Heart right ventricle (tissue), 16 donors: ENCODE results near the gene CHSY1. TPM values are rescaled to one million over a fixed set of nuclear protein-coding genes. Genes with fewer than 3 reads are reported as not detected.
"Not testable (repeated sequence)": the region's sequence is repeated elsewhere in the genome, so short reads cannot be mapped to it uniquely, and the experiment has no call there.

Source experiments
- ATAC-seq, 8 donors: fragments of 200-7000 bp; cut with Tn5 transposase; one replicate each; pipeline ENCODE4 v1.9.1; 2020; ENCODE audit warnings: mild to moderate bottlenecking in 8 of 8, moderate library complexity in 8 of 8, moderate number of reproducible peaks in 1 of 8
- DNase-seq, 2 donors: peaks; one replicate each; pipeline ENCODE4 v3.0.0-alpha.2; 2020
- H3K27ac ChIP-seq, 10 donors: fragments of 200-600 bp; sonication (generic) in 2 of 10; one replicate each; pipeline versions ENCODE4 v1.5.0 to v1.8.0; 2020 to 2022; ENCODE audit warnings: mild to moderate bottlenecking in 3 of 10
- H3K27me3 ChIP-seq, 7 donors: fragments of 200-600 bp; one replicate each; pipeline ENCODE4 v1.8.0; 2021 to 2022; ENCODE audit warnings: mild to moderate bottlenecking in 2 of 7
- H3K36me3 ChIP-seq, 9 donors: fragments of 200-600 bp; sonication (generic) in 1 of 9; one replicate each; pipeline versions ENCODE4 v1.5.0 to v1.8.0; 2020 to 2022; ENCODE audit warnings: mild to moderate bottlenecking in 2 of 9
- H3K4me1 ChIP-seq, 9 donors: fragments of 200-600 bp; sonication (generic) in 1 of 9; one replicate each; pipeline versions ENCODE4 v1.5.0 to v1.8.0; 2020 to 2022; ENCODE audit warnings: mild to moderate bottlenecking in 4 of 9
- H3K4me3 ChIP-seq, 10 donors: fragments of 200-600 bp; sonication (generic) in 2 of 10; one replicate each; pipeline versions ENCODE4 v1.5.0 to v1.8.0; 2020 to 2022; ENCODE audit warnings: mild to moderate bottlenecking in 7 of 10, moderate library complexity in 2 of 10
- H3K9me3 ChIP-seq, 11 donors: fragments of 200-600 bp in 10 of 11; sonication (generic) in 2 of 11; one replicate each; pipeline versions ENCODE4 v1.5.0 to v1.8.0; 2013 to 2022; ENCODE audit warnings: mild to moderate bottlenecking in 2 of 11, control low read depth in 1 of 11, moderate library complexity in 1 of 11
- WGBS, 2 donors: extraction: QIAGEN DNeasy Blood & Tissue Kit; methylation state at CpG; one replicate each; pipeline ENCODE4 v1.1.7; 2013; ENCODE audit warnings: inconsistent platforms in 1 of 2; 5-methylcytosine and 5-hydroxymethylcytosine counted together
- intact Hi-C, 10 donors: fragments of 100-400 bp; cut with DNase I; formaldehyde crosslinking; loops; one replicate each; pipeline versions ENCODE4 v1.11.1 to v1.14.2; 2022
- polyA plus RNA-seq, 2 donors: library from polyadenylated mRNA; stranded (reverse); fragments of 200-250 nt; gene quantifications; one replicate each; pipeline ENCODE4 v1.2.3, GENCODE V29; 2013
- total RNA-seq, 10 donors: library from RNA; stranded (reverse); fragmentation: NEBNext Ultra II Directional in 3 of 10; extraction: Animal tissue kit (Norgen Biotek cat#: 25700) in 3 of 10; gene quantifications; one replicate each; pipeline versions ENCODE4 v1.2.1 to v1.2.4, GENCODE V29; 2021 to 2023
- TF ChIP-seq, protein P1 (sequence below), 9 donors: fragments of 200-600 bp; sonication (generic) in 2 of 9; IDR thresholded peaks; one replicate each; pipeline versions ENCODE4 v1.5.0 to v1.8.0; 2021 to 2022; ENCODE audit warnings: antibody characterized with exemption in 9 of 9, mild to moderate bottlenecking in 5 of 9, moderate library complexity in 1 of 9
- donor health status: Arrhythmogenic right ventricular cardiomyopathy.
- donor health status: ischemic (EF 13 %, LVEDD 7.1; RV severe dilation, severe dysfunction).
- donor health status: healthy with polysubstance abuse.
- donor health status: DM: no; HTN: yes; CAD: no.
- donor health status: DM: no; HTN: no; CAD: no.
- donor health status: ischemic (EF 25% LVEDD 6.9; RV normal size, moderate dysfunction).
- donor health status: ischemic (EF 25% LVEDD 5.7; RV mildly dilated, moderate dysfunction).
- donor health status: healthy.
- donor health status: DM: yes; HTN: yes; CAD: no.
- donor health status: Ischemic cardiomyopathy.
- donor health status: ischemic (EF 35%, LVEDD 5.7; RV mildly dilated, moderate dysfunction).
- donor health status: nonischemic (EF 11% LVEDD 7.7; RV severe dilation, severe dysfunction).
- donor health status: DM: yes; HTN: yes; CAD: no.
- donor health status: PGD.
- donor health status: ischemic (EF 29% LVEDD 5.4; RV normal size, mild dysfunction).
- donor health status: nonischemic (EF 23%, LVEDD 6.1; RV moderate dilation, normal function).

CHSY1 gene
- total and polyA plus RNA-seq, 12 donors: 6.9 to 35.1 (median 14.6) TPM

DNA sequence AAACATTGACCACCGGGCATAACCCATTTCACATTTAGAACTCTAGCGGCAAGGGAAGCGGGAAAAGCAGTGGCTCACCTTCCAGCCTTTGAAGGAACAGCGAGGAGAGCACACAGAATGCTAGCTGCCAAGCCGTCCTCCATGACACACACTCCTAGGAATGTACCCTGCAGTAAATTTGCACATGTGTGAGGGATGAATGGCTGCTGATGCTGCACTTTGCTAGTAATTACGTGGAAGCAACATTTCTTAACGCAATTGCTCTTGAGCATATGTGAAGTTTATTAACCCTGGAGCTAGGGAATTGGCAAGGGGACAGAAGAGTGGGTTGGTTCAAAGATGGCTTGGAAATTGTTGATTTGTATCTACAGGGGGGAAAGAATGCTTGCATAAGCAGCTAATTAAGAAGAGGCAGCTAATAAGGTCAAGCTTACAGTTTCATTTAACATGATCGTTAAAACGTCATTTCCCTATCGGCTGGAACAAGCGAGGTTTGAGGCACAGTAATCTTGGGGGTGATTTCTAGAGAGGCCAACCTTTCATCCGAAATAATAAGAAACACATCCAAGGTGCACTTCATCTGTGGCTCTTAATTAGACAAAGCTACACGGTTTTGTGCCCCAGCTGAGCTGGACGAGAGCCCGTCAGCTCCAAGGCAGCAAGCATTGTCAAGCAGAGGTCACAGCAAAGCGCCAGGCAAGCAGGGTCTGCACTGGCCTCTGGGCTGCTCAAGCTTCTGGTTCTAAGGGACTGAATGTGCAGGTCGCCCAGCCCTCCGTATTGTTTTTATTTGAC is 123.4 kb downstream of the CHSY1 start:
- intact Hi-C loops: loop anchor here in 7 of 10 donors (2.0 to 10.0 kb wide), 5 partner anchors 32 to 126 kb away; partner anchors contain the start of gene CHSY1 (in 4 of the 7)

GRCh38 chr15:101127506-101128076 is 124.3 kb downstream of the CHSY1 start:
- Histone ChIP-seq H3K27ac (peak overlapping the region; percentile 14 to 94 (median 74)), H3K4me3 (no peak overlapping the region), H3K27me3 (peaks cover 0 to 5% (median 0%) of the 10 kb centered on the region in 7 donors), H3K4me1 (peaks cover 0 to 69% (median 23%) of the 10 kb centered on the region in 9 donors), H3K9me3 (peaks cover 0 to 9% (median 0%) of the 10 kb centered on the region in 11 donors), H3K36me3 (no peaks in the 10 kb centered on the region)
- TF ChIP-seq, protein P1, sequence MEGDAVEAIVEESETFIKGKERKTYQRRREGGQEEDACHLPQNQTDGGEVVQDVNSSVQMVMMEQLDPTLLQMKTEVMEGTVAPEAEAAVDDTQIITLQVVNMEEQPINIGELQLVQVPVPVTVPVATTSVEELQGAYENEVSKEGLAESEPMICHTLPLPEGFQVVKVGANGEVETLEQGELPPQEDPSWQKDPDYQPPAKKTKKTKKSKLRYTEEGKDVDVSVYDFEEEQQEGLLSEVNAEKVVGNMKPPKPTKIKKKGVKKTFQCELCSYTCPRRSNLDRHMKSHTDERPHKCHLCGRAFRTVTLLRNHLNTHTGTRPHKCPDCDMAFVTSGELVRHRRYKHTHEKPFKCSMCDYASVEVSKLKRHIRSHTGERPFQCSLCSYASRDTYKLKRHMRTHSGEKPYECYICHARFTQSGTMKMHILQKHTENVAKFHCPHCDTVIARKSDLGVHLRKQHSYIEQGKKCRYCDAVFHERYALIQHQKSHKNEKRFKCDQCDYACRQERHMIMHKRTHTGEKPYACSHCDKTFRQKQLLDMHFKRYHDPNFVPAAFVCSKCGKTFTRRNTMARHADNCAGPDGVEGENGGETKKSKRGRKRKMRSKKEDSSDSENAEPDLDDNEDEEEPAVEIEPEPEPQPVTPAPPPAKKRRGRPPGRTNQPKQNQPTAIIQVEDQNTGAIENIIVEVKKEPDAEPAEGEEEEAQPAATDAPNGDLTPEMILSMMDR (IDR thresholded peaks at IDR 0.05): no peak
- WGBS, 2 donors: 16 to 18% methylated on average over 13 of the region's 13 CpGs
- intact Hi-C loops: loop anchor here in 7 of 10 donors (2.0 to 10.0 kb wide), 5 partner anchors 33 to 127 kb away; partner anchors contain the start of gene CHSY1 (in 4 of the 7)
- ATAC-seq: peak; percentile 92 to 95 (median 94)
- peak; percentile 73 to 86 for DNase-seq

More for the DNA sequence above, 123.4 kb downstream of the CHSY1 start:
- Histone ChIP-seq H3K36me3 (no peaks in the 10 kb centered on the region), H3K27ac (peak overlapping the region in 9 of 10 donors; percentile 7 to 94 (median 75)), H3K9me3 (peaks cover 0 to 9% (median 0%) of the 10 kb centered on the region in 11 donors), H3K27me3 (peaks cover 0 to 5% (median 0%) of the 10 kb centered on the region in 7 donors), H3K4me3 (no peak overlapping the region), H3K4me1 (peaks cover 0 to 61% (median 23%) of the 10 kb centered on the region in 9 donors)
- TF ChIP-seq, protein P1 (IDR thresholded peaks at IDR 0.05): no peak
- peak in 7 of 8 donors; percentile 23 to 57 (median 37) for ATAC-seq
- WGBS, 2 donors: 85 to 86% methylated on average over 18 of the region's 18 CpGs
- DNase-seq: no peak

GRCh38 chr15:101126618-101127505 is 125.0 kb downstream of the CHSY1 start:
- no peaks in the 10 kb centered on the region for H3K27me3 ChIP-seq
- no peaks in the 10 kb centered on the region for H3K36me3 ChIP-seq
- ATAC-seq: peak; percentile 13 to 42 (median 28)
- intact Hi-C loops: loop anchor here in 7 of 10 donors (5.0 to 10.0 kb wide), 4 partner anchors 35 to 128 kb away; partner anchors contain the start of gene CHSY1 (in 4 of the 7)
- H3K4me3 ChIP-seq: no peak overlapping the region
- TF ChIP-seq, protein P1 (IDR thresholded peaks at IDR 0.05): no peak
- peak overlapping the region; percentile 14 to 94 (median 74) for H3K27ac ChIP-seq
- 79 to 81% methylated on average over 11 of the region's 11 CpGs for WGBS, 2 donors
- peaks cover 0 to 9% (median 0%) of the 10 kb centered on the region in 11 donors for H3K9me3 ChIP-seq
- peaks cover 5 to 77% (median 28%) of the 10 kb centered on the region in 9 donors for H3K4me1 ChIP-seq
- no peak for DNase-seq

GRCh38 chr15:101125881-101126428 is 125.9 kb downstream of the CHSY1 start:
- not testable (repeated sequence) for ATAC-seq, H3K36me3 ChIP-seq, H3K27me3 ChIP-seq, DNase-seq, H3K9me3 ChIP-seq, H3K4me3 ChIP-seq
- H3K27ac ChIP-seq: peak overlapping the region in 2 of 10 donors; percentile 86 to 94
- 93 to 94% methylated on average over 13 of the region's 13 CpGs for WGBS, 2 donors
- H3K4me1 ChIP-seq: peaks cover 13 to 86% (median 37%) of the 10 kb centered on the region in 9 donors
- intact Hi-C loops: loop anchor here in 7 of 10 donors (5.0 to 10.0 kb wide), 4 partner anchors 36 to 129 kb away; partner anchors contain the start of gene CHSY1 (in 4 of the 7)
